Transverse colon (tissue), 4 donors: ENCODE data around the gene GTF3C5. TPM values are rescaled to one million over a fixed set of nuclear protein-coding genes. Genes with fewer than 3 reads are reported as not detected.

Experiments
- DNase-seq: peaks from one replicate; pipeline ENCODE4 v3.0.0-alpha.2; 2019
- H3K27ac ChIP-seq, 4 donors: fragments of 200-600 bp; sonication (generic); 2 replicates each; pipeline ENCODE4 v1.5.1; 2016 to 2018; ENCODE audit warnings: inconsistent platforms in 4 of 4
- H3K27me3 ChIP-seq: fragments of 200-600 bp; sonication (generic); 2 replicates; pipeline ENCODE4 v1.5.1; 2017; ENCODE audit warnings: inconsistent platforms
- H3K36me3 ChIP-seq, 4 donors: fragments of 200-600 bp; sonication (generic); 2 replicates each; pipeline ENCODE4 v1.5.1; 2017 to 2019; ENCODE audit warnings: inconsistent platforms in 4 of 4
- H3K4me1 ChIP-seq, 4 donors: fragments of 200-600 bp; sonication (generic); 2 replicates each; pipeline ENCODE4 v1.5.1; 2017 to 2020; ENCODE audit warnings: inconsistent platforms in 4 of 4
- H3K4me3 ChIP-seq, 4 donors: fragments of 200-600 bp; sonication (generic); 1 replicate in 1 of 4; 2 replicates in 3 of 4; pipeline versions ENCODE4 v1.5.1 to v1.6.1; 2017 to 2019; ENCODE audit warnings: inconsistent platforms in 4 of 4
- H3K9me3 ChIP-seq, 2 donors: fragments of 200-600 bp; sonication (generic); 2 replicates each; pipeline ENCODE4 v1.5.1; 2017 to 2019; ENCODE audit warnings: inconsistent platforms in 2 of 2
- CTCF ChIP-seq, 5 experiments: fragments of 200-600 bp in 3 of 5; fragments of 450-650 bp in 2 of 5; sonication (generic) in 3 of 5; IDR thresholded peaks; 1 replicate in 2 of 5; 2 replicates in 3 of 5; pipeline ENCODE4 v1.5.1; 2016 to 2017; ENCODE audit warnings: antibody characterized with exemption in 5 of 5, inconsistent platforms in 3 of 5, mild to moderate bottlenecking in 2 of 5, moderate library complexity in 1 of 5
- EP300 ChIP-seq: sonication (generic); formaldehyde crosslinking; IDR thresholded peaks from one replicate; pipeline ENCODE4 v1.6.1; 2017; ENCODE audit warnings: antibody characterized with exemption, low read depth
- POLR2A ChIP-seq: fragments of 450-650 bp; IDR thresholded peaks from one replicate; pipeline ENCODE4 v1.6.1; 2016; ENCODE audit warnings: antibody characterized with exemption, mild to moderate bottlenecking, moderate library complexity
- POLR2AphosphoS5 ChIP-seq, 3 donors: sonication (generic); formaldehyde crosslinking; IDR thresholded peaks; one replicate each; pipeline ENCODE4 v1.6.1; 2016; ENCODE audit warnings: antibody characterized with exemption in 3 of 3
- WGBS, 2 donors: methylation state at CpG; one replicate each; pipeline ENCODE4 v1.1.5; 2018; ENCODE audit warnings: low coverage in 1 of 2; 5-methylcytosine and 5-hydroxymethylcytosine counted together
- in situ Hi-C, 4 donors: fragments of 200-750 bp; cut with MboI; loops; one replicate each; pipeline versions ENCODE4 v1.15.0 to v1.15.1; 2017; ENCODE audit warnings: low sequenced_read_pairs in 3 of 4, low pct_ligation_motif_present in 1 of 4, low pct_unique_long_range_greater_than_20kb in 1 of 4
- intact Hi-C: fragments of 100-400 bp; cut with DNase I; formaldehyde crosslinking; loops from one replicate; pipeline ENCODE4 v1.15.1; 2023; ENCODE audit warnings: low total_unique reads
- total RNA-seq, 4 donors: library from RNA; depleted of rRNA; stranded (reverse); fragments of >200 nt; gene quantifications; one replicate each; pipeline ENCODE4 v1.1.0, GENCODE V29; 2016

The GTF3C5 gene
- total RNA-seq, 4 donors from 2014 or later, result 44.5 to 56.9 (median 50.2) TPM

GRCh38 chr9:133004091-133004998, 26.5 kb upstream of the GTF3C5 start:
- TF ChIP-seq CTCF (IDR thresholded peaks at IDR 0.05), result no peak
- TF ChIP-seq POLR2AphosphoS5 (IDR thresholded peaks at IDR 0.05), result no peak
- no peak for TF ChIP-seq EP300
- TF ChIP-seq POLR2A, result no peak
- Histone ChIP-seq H3K27ac (no peak overlapping the region), H3K27me3 (peaks cover 81% of the 10 kb centered on the region), H3K36me3 (no peaks in the 10 kb centered on the region), H3K4me3 (no peak overlapping the region), H3K9me3 (no peaks in the 10 kb centered on the region), H3K4me1 (peaks cover 4 to 11% (median 9%) of the 10 kb centered on the region in 4 donors)
- WGBS, 2 donors, result 58 to 60% methylated on average over 1 to 9 of the region's 9 CpGs
- no peak for DNase-seq
- intact Hi-C loops (no loop called here), in situ Hi-C loops (no loop called here)

- peaks cover 4 to 17% (median 15%) of the 10 kb centered on the region in 4 donors for H3K4me1 ChIP-seq
- in situ Hi-C loops (no loop called here), intact Hi-C loops (no loop called here)
- H3K27me3 ChIP-seq, result peaks cover 73% of the 10 kb centered on the region
- H3K4me3 ChIP-seq, result no peak overlapping the region
- no peak for DNase-seq
- TF ChIP-seq CTCF (IDR thresholded peaks at IDR 0.05), result no peak
- no peak for TF ChIP-seq POLR2AphosphoS5 (IDR thresholded peaks at IDR 0.05)
- no peak for TF ChIP-seq POLR2A
- TF ChIP-seq EP300, result no peak
- H3K27ac ChIP-seq, result no peak overlapping the region
- WGBS, 2 donors, result 90% methylated on average over 14 of the region's 14 CpGs; no CpG with 5 or more reads in 1 of the 2 donors
- no peaks in the 10 kb centered on the region for H3K36me3 ChIP-seq
- H3K9me3 ChIP-seq, result no peaks in the 10 kb centered on the region
Measured at GRCh38 chr9:133004999-133005760, 25.6 kb upstream of the GTF3C5 start.

- Histone ChIP-seq H3K9me3 (no peaks in the 10 kb centered on the region), H3K4me1 (peaks cover 4 to 17% (median 15%) of the 10 kb centered on the region in 4 donors), H3K27me3 (peaks cover 68% of the 10 kb centered on the region), H3K36me3 (no peaks in the 10 kb centered on the region), H3K27ac (no peak overlapping the region), H3K4me3 (no peak overlapping the region)
- in situ Hi-C loops, result no loop called here
- intact Hi-C loops, result no loop called here
- no peak for DNase-seq
- TF ChIP-seq POLR2AphosphoS5 (IDR thresholded peaks at IDR 0.05) (no peak), EP300 (no peak), CTCF (IDR thresholded peaks at IDR 0.05) (no peak)
- WGBS, 2 donors, result 71 to 100% methylated on average over 1 to 3 of the region's 3 CpGs
Measured at GRCh38 chr9:133005957-133006356, 24.8 kb upstream of the GTF3C5 start.

- Histone ChIP-seq H3K36me3 (no peaks in the 10 kb centered on the region), H3K27me3 (peaks cover 66% of the 10 kb centered on the region), H3K4me1 (peaks cover 4 to 17% (median 15%) of the 10 kb centered on the region in 4 donors), H3K4me3 (no peak overlapping the region), H3K27ac (no peak overlapping the region), H3K9me3 (no peaks in the 10 kb centered on the region)
- intact Hi-C loops (no loop called here), in situ Hi-C loops (no loop called here)
- no peak for DNase-seq
- 37 to 83% methylated on average over 3 to 5 of the region's 5 CpGs for whole genome bisulfite sequencing, 2 donors
- TF ChIP-seq POLR2A (no peak), CTCF (IDR thresholded peaks at IDR 0.05) (no peak), EP300 (no peak), POLR2AphosphoS5 (IDR thresholded peaks at IDR 0.05) (no peak)
Measured at GRCh38 chr9:133006731-133007352, 24.0 kb upstream of the GTF3C5 start.
